Esophagus muscularis mucosa (tissue), 4 donors: Measurements from ENCODE around the gene SMIM24. TPM values are rescaled to one million over a fixed set of nuclear protein-coding genes. Genes with fewer than 3 reads are reported as not detected.
"Not testable (repeated sequence)": the region's sequence is repeated elsewhere in the genome, so short reads cannot be mapped to it uniquely, and the experiment has no call there.

Experiments
- DNase-seq: peaks from one replicate; pipeline ENCODE4 v3.0.0-alpha.2; 2017; ENCODE audit errors: extremely low spot score
- H3K27ac ChIP-seq, 4 donors: fragments of 200-600 bp; sonication (generic); replicated peaks in 1 of 4; 1 replicate in 3 of 4; 2 replicates in 1 of 4; pipeline ENCODE4 v1.5.1; 2016 to 2019; ENCODE audit warnings: mild to moderate bottlenecking in 1 of 4
- H3K27me3 ChIP-seq, 4 donors: fragments of 200-600 bp; sonication (generic); one replicate each; pipeline versions ENCODE4 v1.5.1 to v1.6.0; 2016 to 2019
- H3K36me3 ChIP-seq, 4 donors: fragments of 200-600 bp; sonication (generic); one replicate each; pipeline ENCODE4 v1.5.1; 2016 to 2019
- H3K4me1 ChIP-seq, 4 donors: fragments of 200-600 bp; sonication (generic); one replicate each; pipeline ENCODE4 v1.5.1; 2016 to 2019
- H3K4me3 ChIP-seq, 4 donors: fragments of 200-600 bp; sonication (generic); 1 replicate in 2 of 4; 2 replicates in 2 of 4; pipeline ENCODE4 v1.5.1; 2016 to 2019; ENCODE audit warnings: mild to moderate bottlenecking in 4 of 4, moderate library complexity in 1 of 4
- H3K9me3 ChIP-seq, 4 donors: fragments of 200-600 bp; sonication (generic); 1 replicate in 3 of 4; 2 replicates in 1 of 4; pipeline ENCODE4 v1.5.1; 2016 to 2019
- CTCF ChIP-seq, 3 experiments: fragments of 200-600 bp in 2 of 3; fragments of 450-650 bp in 1 of 3; sonication (generic) in 2 of 3; IDR thresholded peaks; one replicate each; pipeline ENCODE4 v1.5.1; 2017 to 2019; ENCODE audit warnings: antibody characterized with exemption in 3 of 3, mild to moderate bottlenecking in 2 of 3, moderate library complexity in 1 of 3
- EP300 ChIP-seq: sonication (generic); formaldehyde crosslinking; IDR thresholded peaks from one replicate; pipeline ENCODE4 v1.6.1; 2017; ENCODE audit warnings: antibody characterized with exemption
- POLR2A ChIP-seq: fragments of 450-650 bp; IDR thresholded peaks from one replicate; pipeline ENCODE4 v1.6.1; 2017; ENCODE audit warnings: antibody characterized with exemption, moderate library complexity, mild to moderate bottlenecking, low read depth
- POLR2AphosphoS5 ChIP-seq, 2 donors: sonication (generic); formaldehyde crosslinking; IDR thresholded peaks; one replicate each; pipeline ENCODE4 v1.6.1; 2017; ENCODE audit warnings: antibody characterized with exemption in 2 of 2
- WGBS: methylation state at CpG from one replicate; pipeline ENCODE4 v1.1.5; 2018; 5-methylcytosine and 5-hydroxymethylcytosine counted together
- intact Hi-C: fragments of 100-400 bp; cut with DNase I; formaldehyde crosslinking; loops from one replicate; pipeline ENCODE4 v1.15.1; 2023
- total RNA-seq, 4 donors: library from RNA; depleted of rRNA; stranded (reverse); fragments of >200 nt; gene quantifications; one replicate each; pipeline versions ENCODE4 v1.1.0 to v1.2.1, GENCODE V29; 2016

Gene SMIM24
- not detected for total RNA-seq

GRCh38 chr19:3480383-3481091, at the start of gene SMIM24:
Gene SMIM24 (minus strand): TSS chr19:3480525. CDS start chr19:3480463, 62 bp downstream.
- Histone ChIP-seq H3K36me3 (no peaks in the 10 kb centered on the region), H3K27ac (no peak within 1 kb of the TSS), H3K4me1 (peaks cover 0 to 24% (median 0%) of the 10 kb centered on the region in 4 donors), H3K27me3 (peaks cover 0 to 68% (median 33%) of the 10 kb centered on the region in 4 donors), H3K9me3 (no peaks in the 10 kb centered on the region), H3K4me3 (no peak within 1 kb of the TSS)
- intact Hi-C loops, result no loop called here
- 67% methylated on average over 12 of the region's 27 CpGs for WGBS
- no peak for DNase-seq
- TF ChIP-seq POLR2AphosphoS5 (IDR thresholded peaks at IDR 0.05) (no peak), POLR2A (no peak), EP300 (no peak), CTCF (IDR thresholded peaks at IDR 0.05) (no peak)

- H3K36me3 ChIP-seq, result peaks cover 57 to 81% (median 76%) of the 10 kb centered on the region in 4 donors
These were observed 49.0 kb upstream of the SMIM24 start for GRCh38 chr19:3529299-3529698.

GRCh38 chr19:3528539-3529211, 48.4 kb upstream of the SMIM24 start:
- Histone ChIP-seq H3K27ac (no peak overlapping the region), H3K27me3 (no peaks in the 10 kb centered on the region), H3K9me3 (no peaks in the 10 kb centered on the region), H3K36me3 (peaks cover 62 to 81% (median 76%) of the 10 kb centered on the region in 4 donors), H3K4me1 (no peaks in the 10 kb centered on the region), H3K4me3 (no peak overlapping the region)
- TF ChIP-seq EP300 (no peak), CTCF (IDR thresholded peaks at IDR 0.05) (no peak), POLR2A (no peak), POLR2AphosphoS5 (IDR thresholded peaks at IDR 0.05) (no peak)
- WGBS, result 91% methylated on average over 20 of the region's 20 CpGs
- intact Hi-C loops, result no loop called here
- no peak for DNase-seq

More at GRCh38 chr19:3529299-3529698, 49.0 kb upstream of the SMIM24 start:
- H3K4me1 ChIP-seq, H3K27ac ChIP-seq, intact Hi-C loops, H3K9me3 ChIP-seq, DNase-seq, H3K27me3 ChIP-seq, H3K4me3 ChIP-seq: not testable (repeated sequence)
- WGBS, result 92% methylated on average over 7 of the region's 7 CpGs

- 100% methylated on average over 9 of the region's 14 CpGs for WGBS
- TF ChIP-seq POLR2A (no peak), EP300 (no peak)
These were observed 47.8 kb upstream of the SMIM24 start for GRCh38 chr19:3528080-3528479.

GRCh38 chr19:3527238-3527910, 47.0 kb upstream of the SMIM24 start:
- intact Hi-C loops, result no loop called here
- 96% methylated on average over 8 of the region's 21 CpGs for WGBS
- no peaks in the 10 kb centered on the region for H3K4me1 ChIP-seq
- H3K9me3 ChIP-seq, result no peaks in the 10 kb centered on the region
- no peak overlapping the region for H3K27ac ChIP-seq
- H3K36me3 ChIP-seq, result peaks cover 56 to 81% (median 75%) of the 10 kb centered on the region in 4 donors
- no peaks in the 10 kb centered on the region for H3K27me3 ChIP-seq
- H3K4me3 ChIP-seq, result no peak overlapping the region
- TF ChIP-seq EP300, result no peak
- no peak for TF ChIP-seq CTCF (IDR thresholded peaks at IDR 0.05)
- TF ChIP-seq POLR2AphosphoS5 (IDR thresholded peaks at IDR 0.05), result no peak
- no peak for TF ChIP-seq POLR2A
- no peak for DNase-seq

More at GRCh38 chr19:3528080-3528479, 47.8 kb upstream of the SMIM24 start:
- DNase-seq, result no peak
- no peaks in the 10 kb centered on the region for H3K9me3 ChIP-seq
- H3K4me1 ChIP-seq, result no peaks in the 10 kb centered on the region
- H3K27me3 ChIP-seq, result no peaks in the 10 kb centered on the region
- peaks cover 62 to 81% (median 76%) of the 10 kb centered on the region in 4 donors for H3K36me3 ChIP-seq
- intact Hi-C loops, result no loop called here
- H3K4me3 ChIP-seq, result no peak overlapping the region
- no peak overlapping the region for H3K27ac ChIP-seq
